Measurements from ENCODE around the gene SDK1.
"Not testable (repeated sequence)": the region's sequence is repeated elsewhere in the genome, so short reads cannot be mapped to it uniquely, and the experiment has no call there.

SDK1 gene

GRCh38 chr7:3937146-3937545, 636.1 kb downstream of the SDK1 start:
- DNase-seq (ENCODE audit: extremely low spot score), result no peak
- POLR2A ChIA-PET, result no interaction called here
- TF ChIP-seq L3MBTL2 (conservative IDR thresholded peaks at IDR 0.05) (no peak), CTBP1 (IDR thresholded peaks at IDR 0.05; ENCODE audit: borderline replicate concordance) (no peak), FOXA1 (IDR thresholded peaks at IDR 0.05) (no peak), SP1 (IDR thresholded peaks at IDR 0.05) (no peak), TARDBP (IDR thresholded peaks at IDR 0.05) (no peak), NFRKB (IDR thresholded peaks at IDR 0.05) (no peak), LEF1 (IDR thresholded peaks at IDR 0.05; ENCODE audit: borderline replicate concordance) (no peak), ELF4 (IDR thresholded peaks at IDR 0.05) (no peak), SUZ12 (IDR thresholded peaks at IDR 0.05) (no peak), ARNT (IDR thresholded peaks at IDR 0.05) (no peak), HDGF (IDR thresholded peaks at IDR 0.05; ENCODE audit: borderline replicate concordance) (no peak), FOXK2 (IDR thresholded peaks at IDR 0.05) (no peak), ZNF384 (IDR thresholded peaks at IDR 0.05) (no peak), BHLHE40 (IDR thresholded peaks at IDR 0.05; ENCODE audit: borderline replicate concordance) (no peak), FOXM1 (IDR thresholded peaks at IDR 0.05; ENCODE audit: borderline replicate concordance) (no peak)
- TF ChIP-seq, protein P1, sequence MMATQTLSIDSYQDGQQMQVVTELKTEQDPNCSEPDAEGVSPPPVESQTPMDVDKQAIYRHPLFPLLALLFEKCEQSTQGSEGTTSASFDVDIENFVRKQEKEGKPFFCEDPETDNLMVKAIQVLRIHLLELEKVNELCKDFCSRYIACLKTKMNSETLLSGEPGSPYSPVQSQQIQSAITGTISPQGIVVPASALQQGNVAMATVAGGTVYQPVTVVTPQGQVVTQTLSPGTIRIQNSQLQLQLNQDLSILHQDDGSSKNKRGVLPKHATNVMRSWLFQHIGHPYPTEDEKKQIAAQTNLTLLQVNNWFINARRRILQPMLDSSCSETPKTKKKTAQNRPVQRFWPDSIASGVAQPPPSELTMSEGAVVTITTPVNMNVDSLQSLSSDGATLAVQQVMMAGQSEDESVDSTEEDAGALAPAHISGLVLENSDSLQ (IDR thresholded peaks at IDR 0.05), result no peak
- CTCF ChIA-PET, result no interaction called here

GRCh38 chr7:3937605-3938004, 636.6 kb downstream of the SDK1 start:
- no peak for DNase-seq (ENCODE audit: extremely low spot score)
- CTCF ChIA-PET, result no interaction called here
- POLR2A ChIA-PET, result no interaction called here
- TF ChIP-seq FOXM1 (IDR thresholded peaks at IDR 0.05; ENCODE audit: borderline replicate concordance), result no peak
- no peak for TF ChIP-seq CTBP1 (IDR thresholded peaks at IDR 0.05; ENCODE audit: borderline replicate concordance)
- TF ChIP-seq ELF4 (IDR thresholded peaks at IDR 0.05), result no peak
- TF ChIP-seq ZNF384 (IDR thresholded peaks at IDR 0.05), result no peak
- TF ChIP-seq, protein P1 (IDR thresholded peaks at IDR 0.05), result no peak
- no peak for TF ChIP-seq NFRKB (IDR thresholded peaks at IDR 0.05)
- no peak for TF ChIP-seq FOXA1 (IDR thresholded peaks at IDR 0.05)
- no peak for TF ChIP-seq BHLHE40 (IDR thresholded peaks at IDR 0.05; ENCODE audit: borderline replicate concordance)
- TF ChIP-seq FOXK2 (IDR thresholded peaks at IDR 0.05), result no peak
- no peak for TF ChIP-seq ARNT (IDR thresholded peaks at IDR 0.05)
- TF ChIP-seq HDGF (IDR thresholded peaks at IDR 0.05; ENCODE audit: borderline replicate concordance), result no peak
- TF ChIP-seq L3MBTL2 (conservative IDR thresholded peaks at IDR 0.05), result no peak

DNA sequence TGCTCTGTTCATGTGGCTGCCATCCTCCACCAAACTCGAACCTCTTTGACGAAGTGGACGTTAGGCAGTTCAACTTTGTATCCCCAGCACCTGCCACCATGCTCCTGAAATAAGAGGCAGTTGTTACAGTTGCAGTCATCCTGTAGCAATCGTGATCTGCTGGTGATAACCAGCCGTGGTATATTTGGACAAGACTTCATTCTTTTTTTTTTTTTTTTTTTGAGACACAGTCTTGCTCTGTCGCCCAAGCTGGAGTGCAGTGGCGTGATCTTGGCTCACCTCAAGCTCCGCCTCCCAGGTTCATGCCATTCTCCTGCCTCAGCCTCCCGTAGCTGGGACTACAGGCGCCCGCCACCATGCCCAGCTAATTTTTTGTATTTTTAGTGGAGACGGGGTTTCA, 640.7 kb downstream of the SDK1 start:
- DNase-seq (ENCODE audit: extremely low spot score); CTCF ChIA-PET; POLR2A ChIA-PET: not testable (repeated sequence)

- POLR2A ChIA-PET, result no interaction called here
- TF ChIP-seq SP1 (IDR thresholded peaks at IDR 0.05), result no peak
- no peak for DNase-seq (ENCODE audit: extremely low spot score)
- CTCF ChIA-PET, result interaction anchor here (0.7 kb wide), 1 partner anchor 148 kb away, joined by 4 read pairs; no protein-coding TSS in a partner anchor
These were observed 641.2 kb downstream of the SDK1 start for GRCh38 chr7:3942276-3942675.

- TF ChIP-seq HDGF (IDR thresholded peaks at IDR 0.05; ENCODE audit: borderline replicate concordance) (no peak), ARNT (IDR thresholded peaks at IDR 0.05) (no peak), FOXK2 (IDR thresholded peaks at IDR 0.05) (no peak), ELF4 (IDR thresholded peaks at IDR 0.05) (no peak), FOXA1 (IDR thresholded peaks at IDR 0.05) (no peak), FOXM1 (IDR thresholded peaks at IDR 0.05; ENCODE audit: borderline replicate concordance) (no peak), SP1 (IDR thresholded peaks at IDR 0.05) (no peak), NFRKB (IDR thresholded peaks at IDR 0.05) (no peak), ZNF384 (IDR thresholded peaks at IDR 0.05) (no peak), SUZ12 (IDR thresholded peaks at IDR 0.05) (no peak), BHLHE40 (IDR thresholded peaks at IDR 0.05; ENCODE audit: borderline replicate concordance) (no peak)
- ChIA-PET CTCF (interaction anchor here (0.7 kb wide), 1 partner anchor 147 kb away, joined by 4 read pairs; no protein-coding TSS in a partner anchor), POLR2A (no interaction called here)
- DNase-seq (ENCODE audit: extremely low spot score), result no peak
These were observed 642.0 kb downstream of the SDK1 start for GRCh38 chr7:3942816-3943745.

DNA sequence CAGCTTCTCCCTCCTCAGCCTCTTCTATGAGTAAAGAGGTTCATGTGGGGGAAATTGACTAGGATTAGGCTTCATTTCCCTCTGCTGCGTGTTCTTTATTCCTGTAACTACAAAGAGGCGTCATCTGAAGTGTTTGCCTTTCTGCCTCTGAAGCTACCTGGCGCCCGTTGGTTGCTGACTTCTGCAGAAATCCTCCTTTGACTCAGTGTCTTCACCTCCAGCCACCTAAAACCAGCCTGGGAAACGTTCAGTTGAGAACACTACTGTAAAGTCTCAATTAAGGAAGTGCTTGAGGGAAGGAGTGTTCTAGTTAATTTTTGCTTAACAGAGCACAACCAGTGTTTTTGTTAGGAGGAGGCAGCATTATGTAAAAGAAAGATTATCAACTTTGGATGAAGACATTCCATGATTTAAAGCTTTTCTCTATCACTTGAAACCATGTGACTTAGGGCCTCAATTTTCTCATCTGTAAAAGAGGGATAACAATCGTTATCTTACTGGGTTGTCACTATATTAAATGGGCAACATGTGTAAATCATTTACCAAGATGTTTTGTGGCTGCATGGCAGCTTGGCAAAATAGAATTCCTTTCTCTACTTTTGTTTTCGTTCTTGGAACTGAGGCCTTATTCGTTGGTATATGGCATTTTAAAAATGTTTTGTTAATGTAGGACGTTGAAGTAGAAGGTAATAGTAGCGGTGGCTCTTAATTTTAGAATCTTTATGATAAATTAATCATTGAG, 642.9 kb downstream of the SDK1 start:
- no peak for TF ChIP-seq FOXA1 (IDR thresholded peaks at IDR 0.05)
- TF ChIP-seq L3MBTL2 (conservative IDR thresholded peaks at IDR 0.05), result no peak
- TF ChIP-seq FOXK2 (IDR thresholded peaks at IDR 0.05), result no peak
- no peak for TF ChIP-seq CTBP1 (IDR thresholded peaks at IDR 0.05; ENCODE audit: borderline replicate concordance)
- TF ChIP-seq ELF4 (IDR thresholded peaks at IDR 0.05), result no peak
- no peak for TF ChIP-seq ZNF384 (IDR thresholded peaks at IDR 0.05)
- no peak for TF ChIP-seq TARDBP (IDR thresholded peaks at IDR 0.05)
- TF ChIP-seq, protein P1 (IDR thresholded peaks at IDR 0.05), result no peak
- no peak for TF ChIP-seq NFRKB (IDR thresholded peaks at IDR 0.05)
- TF ChIP-seq SP1 (IDR thresholded peaks at IDR 0.05), result no peak
- no peak for TF ChIP-seq SUZ12 (IDR thresholded peaks at IDR 0.05)
- TF ChIP-seq FOXM1 (IDR thresholded peaks at IDR 0.05; ENCODE audit: borderline replicate concordance), result no peak
- TF ChIP-seq HDGF (IDR thresholded peaks at IDR 0.05; ENCODE audit: borderline replicate concordance), result no peak
- no peak for TF ChIP-seq ARNT (IDR thresholded peaks at IDR 0.05)
- TF ChIP-seq LEF1 (IDR thresholded peaks at IDR 0.05; ENCODE audit: borderline replicate concordance), result no peak
- ChIA-PET POLR2A (no interaction called here), CTCF (no interaction called here)
- DNase-seq (ENCODE audit: extremely low spot score), result no peak
